Fibroblast of skin of scalp (primary cell): ENCODE data around the gene FBXL12.
"Not testable (repeated sequence)": the region's sequence is repeated elsewhere in the genome, so short reads cannot be mapped to it uniquely, and the experiment has no call there.

Experiments
- DNase-seq: peaks from one replicate; pipeline ENCODE4 v3.0.0-alpha.2; 2013

The FBXL12 gene

DNA sequence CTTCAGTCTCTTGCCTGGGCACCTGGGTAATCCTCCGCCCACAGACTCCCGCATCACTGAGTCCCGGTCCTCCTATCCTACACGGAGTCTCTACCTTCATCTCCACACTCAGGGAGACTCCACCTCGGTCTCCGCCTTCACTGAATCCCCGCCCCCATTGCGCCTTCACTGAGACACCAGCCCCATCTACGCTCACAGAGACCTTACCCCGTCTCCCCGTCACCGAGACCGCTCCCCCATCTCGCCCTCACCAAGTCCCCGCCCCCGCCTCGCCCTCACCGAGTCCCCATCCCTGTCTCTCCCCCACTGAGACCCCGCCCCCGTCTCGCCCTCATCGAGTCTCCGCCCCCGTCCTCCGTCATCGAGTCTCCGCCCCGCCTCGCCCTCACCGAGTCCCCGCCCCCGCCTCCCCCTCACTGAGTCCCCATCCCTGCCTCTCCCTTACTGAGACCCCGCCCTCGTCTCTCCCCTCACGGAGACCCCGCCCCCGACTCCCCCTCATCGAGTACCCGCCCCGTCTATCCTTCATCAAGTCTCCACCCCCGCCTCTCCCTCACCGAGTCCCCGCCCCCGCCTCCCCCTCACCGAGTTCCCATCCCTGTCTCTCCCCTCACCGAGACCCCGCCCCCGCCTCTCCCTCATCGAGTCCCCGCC is 27.2 kb downstream of the FBXL12 start:
- DNase-seq = peak; percentile 98

DNA sequence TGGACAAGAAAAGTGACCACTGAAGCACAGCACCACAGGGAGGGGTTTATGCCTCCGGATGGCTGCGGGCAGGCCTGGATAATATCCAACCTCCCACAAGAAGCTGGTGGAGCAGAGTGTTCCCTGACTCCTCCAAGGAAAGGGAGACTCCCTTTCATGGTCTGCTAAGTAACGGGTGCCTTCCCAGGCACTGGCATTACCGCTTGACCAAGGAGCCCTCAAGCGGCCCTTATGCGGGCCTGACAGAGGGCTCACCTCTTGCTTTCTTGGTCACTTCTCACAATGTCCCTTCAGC is 27.9 kb downstream of the FBXL12 start:
- DNase-seq = not testable (repeated sequence)

DNA sequence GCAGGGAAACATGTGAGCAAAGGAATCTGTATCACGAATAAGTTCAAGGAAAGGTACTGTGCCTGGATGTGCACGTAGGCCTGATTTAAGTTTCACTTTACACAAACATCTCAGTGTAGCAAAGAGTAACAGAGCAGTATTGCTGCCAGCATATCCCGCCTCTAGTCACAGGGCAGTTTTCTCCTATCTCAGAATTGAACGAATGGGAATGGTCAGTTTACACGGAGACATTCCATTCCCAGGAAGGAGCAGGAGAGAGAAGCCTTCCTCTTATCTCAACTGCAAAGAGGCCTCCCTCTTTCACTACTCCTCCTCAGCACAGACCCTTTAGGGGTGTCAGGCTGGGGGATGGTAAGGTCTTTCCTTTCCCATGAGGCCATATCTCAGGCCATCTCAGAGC is 29.3 kb downstream of the FBXL12 start:
- DNase-seq = not testable (repeated sequence)

DNA sequence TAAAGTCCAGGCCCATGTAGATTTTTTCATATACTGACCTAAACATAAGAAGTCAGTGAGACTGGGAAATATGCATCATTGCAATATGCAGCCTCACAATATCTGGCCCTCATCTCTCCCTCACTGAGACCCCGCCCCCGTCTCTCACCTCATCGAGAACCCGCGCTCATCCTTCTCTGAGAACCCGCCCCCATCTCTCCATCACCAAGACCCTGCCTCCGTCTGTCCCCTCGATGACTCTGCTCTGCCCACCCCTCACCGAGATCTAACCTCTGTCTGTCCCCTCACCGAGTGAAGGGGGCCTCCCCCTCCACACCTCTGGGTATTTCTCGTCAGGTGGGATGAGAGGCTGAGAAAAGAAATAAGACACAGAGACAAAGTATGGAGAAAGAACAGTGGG is 29.8 kb downstream of the FBXL12 start:
- DNase-seq = no peak

DNA sequence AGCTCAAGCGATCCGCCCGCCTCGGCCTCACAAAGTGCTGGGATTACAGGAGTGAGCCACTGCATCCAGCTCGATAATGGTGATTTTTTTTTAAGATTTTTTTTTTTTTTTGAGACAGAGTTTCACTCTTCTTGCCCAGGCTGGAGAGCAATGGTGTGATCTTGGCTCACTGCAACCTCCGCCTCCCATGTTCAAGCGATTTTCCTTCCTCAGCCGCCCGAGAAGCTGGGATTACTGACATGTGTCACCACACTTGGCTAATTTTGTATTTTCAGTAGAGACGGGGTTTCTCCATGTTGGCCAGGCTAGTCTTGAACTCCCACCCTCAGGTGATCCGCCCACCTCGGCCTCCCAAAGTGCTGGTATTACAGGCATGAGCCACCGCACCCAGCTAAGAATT is 30.3 kb downstream of the FBXL12 start:
- DNase-seq = not testable (repeated sequence)

DNA sequence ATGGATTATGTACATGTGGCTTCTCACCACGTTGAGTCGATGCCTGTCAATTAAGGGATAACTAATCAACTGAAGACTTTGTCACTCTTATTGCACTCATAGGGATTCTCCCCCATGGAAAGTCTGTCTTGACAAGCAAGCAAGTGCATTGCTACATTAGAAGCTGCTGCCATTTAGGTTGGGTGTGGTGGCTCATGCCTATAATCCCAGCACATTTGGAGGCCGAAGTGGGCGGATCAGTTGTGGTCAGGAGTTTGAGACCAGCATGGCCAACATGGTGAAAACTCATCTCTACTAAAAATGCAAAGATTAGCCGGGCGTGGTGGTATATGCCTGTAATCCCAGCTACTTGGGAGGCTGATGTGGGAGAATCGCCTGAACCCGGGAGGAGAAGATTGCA is 32.1 kb downstream of the FBXL12 start:
- DNase-seq = no peak

DNA sequence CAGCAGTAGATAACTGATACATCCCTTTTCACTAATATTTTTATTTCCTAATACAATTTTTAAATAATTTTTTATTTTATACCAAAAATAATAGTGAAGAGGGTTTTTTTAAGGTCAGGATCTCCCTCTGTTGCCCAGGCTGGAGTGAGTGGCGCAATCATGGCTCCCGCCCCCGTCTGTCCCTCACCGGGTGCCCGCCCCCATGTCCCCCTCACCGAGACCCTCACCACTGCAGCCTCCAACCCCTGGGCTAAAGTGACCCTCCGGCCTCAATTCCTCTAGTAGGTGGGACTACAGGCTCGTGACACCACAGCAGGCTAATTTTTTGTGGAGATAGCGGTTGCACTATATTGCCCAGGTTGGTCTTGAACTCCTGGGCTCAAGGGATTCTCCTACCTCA is 32.5 kb downstream of the FBXL12 start:
- no peak for DNase-seq

DNA sequence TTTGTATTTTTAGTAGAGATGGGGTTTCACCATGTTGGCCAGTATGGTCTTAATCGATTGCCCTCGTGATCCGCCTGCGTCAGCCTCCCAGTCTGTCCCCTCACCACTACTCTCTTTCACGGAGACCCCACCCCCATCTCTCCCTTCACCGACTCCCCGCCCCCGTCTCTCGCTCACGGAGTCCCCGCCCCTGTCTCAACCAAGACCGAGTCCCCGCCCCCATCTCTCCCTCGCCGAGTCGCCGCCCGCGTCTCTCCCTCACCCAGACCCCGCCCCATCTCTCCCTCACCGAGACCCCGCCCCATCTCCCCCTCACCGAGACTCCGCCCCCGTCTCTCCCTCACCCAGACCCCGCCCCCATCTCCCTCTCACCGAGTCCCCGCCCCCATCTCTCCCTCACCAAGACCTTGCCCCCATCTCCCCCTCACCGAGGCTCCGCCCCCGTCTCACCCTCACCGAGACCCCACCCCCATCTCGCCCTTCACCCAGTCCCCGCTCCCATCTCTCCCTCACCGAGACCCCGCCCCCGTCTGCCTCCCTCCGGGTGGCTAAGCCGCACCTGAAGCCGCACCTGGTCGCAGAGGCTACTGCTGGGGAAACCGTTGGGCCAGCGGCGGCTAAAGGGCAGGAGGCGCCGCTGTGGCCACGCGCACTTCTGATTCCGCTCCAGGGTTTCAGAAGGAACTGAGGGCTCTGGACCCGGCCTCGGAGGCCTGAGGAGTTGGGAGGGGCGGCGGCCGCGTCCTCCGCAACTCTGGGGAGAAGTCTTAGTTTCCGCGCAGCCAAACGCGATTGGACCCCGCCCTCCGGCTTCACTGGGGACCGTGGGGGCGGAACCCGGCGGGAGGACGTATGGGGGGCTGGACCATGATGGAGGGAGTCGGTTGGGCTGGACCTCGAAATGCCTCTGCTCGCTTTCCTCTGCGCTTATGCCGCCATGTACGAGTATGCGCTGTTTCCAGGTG is 33.2 kb downstream of the FBXL12 start:
- DNase-seq = peak; percentile 97

DNA sequence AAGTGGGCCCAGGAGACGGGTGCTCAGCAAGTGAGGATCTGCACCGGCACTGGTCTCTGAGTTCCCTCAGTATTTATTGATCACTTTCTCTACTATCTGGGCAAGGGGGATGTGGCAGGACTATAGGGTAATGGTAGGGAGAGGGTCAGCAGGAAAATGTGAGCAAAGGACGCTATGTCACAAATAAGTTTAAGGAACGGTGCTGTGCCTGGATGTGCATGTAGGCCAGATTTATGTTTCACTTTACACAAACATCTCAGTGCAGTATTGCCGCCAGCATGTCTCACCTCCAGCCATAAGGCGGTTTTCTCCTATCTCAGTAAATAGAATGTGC is 34.7 kb downstream of the FBXL12 start:
- DNase-seq = not testable (repeated sequence)

DNA sequence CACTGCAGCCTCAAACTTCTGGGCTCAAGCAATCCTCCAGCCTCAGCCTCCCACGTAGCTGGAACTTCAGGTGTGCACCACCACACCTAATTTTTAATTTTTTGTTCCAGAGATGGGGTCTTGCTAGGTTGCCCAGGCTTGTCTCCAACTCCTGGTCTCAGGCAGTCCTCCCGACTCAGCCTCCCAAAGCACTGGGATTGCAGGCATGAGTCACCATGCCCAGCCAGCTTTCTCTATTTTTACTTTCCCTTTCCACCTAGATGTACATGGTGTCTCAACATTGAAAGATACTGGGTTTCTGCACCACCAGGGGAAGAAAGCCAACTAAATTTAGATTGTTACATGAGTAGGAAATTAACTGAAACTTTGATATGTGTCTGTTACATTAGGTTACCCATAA is 36.5 kb downstream of the FBXL12 start:
- DNase-seq = no peak

DNA sequence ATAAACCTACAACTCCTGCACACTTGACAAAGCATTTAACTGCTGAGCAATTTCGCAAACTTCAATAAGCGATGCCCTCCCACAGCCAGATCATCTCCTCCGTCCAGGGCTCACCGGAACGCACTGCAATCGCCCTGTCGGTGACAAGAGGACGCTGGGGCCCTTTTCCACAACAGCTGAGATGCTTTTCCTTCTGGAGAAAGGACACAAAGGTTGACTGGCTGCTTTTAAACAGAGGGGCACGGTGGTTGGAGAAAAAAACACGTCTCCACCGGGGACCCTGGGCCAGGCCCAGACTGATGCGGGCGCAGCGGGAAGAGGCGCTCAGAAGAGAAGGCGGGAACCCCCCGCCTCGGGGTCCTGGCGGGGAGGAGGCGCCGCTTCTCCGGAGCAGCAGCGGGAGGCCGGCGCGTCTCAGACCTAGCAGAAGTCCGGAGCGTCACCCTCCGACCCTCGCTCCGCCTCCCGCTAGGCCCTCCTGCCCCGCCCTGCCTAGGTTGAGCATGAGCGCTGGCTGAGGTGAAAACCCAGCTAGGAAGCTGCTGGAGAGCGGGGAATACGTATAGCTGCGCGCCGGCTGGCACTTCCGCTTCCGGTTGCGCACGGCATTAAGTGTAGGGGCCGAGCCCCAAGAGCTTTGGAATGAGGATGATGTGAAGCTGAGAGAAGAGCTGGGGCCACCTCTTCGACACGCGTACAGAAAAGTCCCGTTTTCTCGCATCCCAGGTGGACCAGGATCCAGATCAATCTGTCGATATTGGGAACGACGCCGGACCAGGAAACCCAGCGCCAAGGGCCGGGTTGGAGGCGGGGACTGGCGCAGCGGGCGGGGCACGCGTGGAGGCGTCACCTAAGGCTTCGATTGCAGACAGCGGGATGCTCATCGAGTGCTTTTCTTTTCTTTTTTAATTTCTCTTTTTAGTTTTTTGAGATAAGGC is 50.4 kb downstream of the FBXL12 start, which contains the start of gene ZNF846:
Gene ZNF846, minus strand, starts transcription at position 564 of the 938 bp plus-strand sequence. CDS start 3,788 bp downstream, outside the sequence.
- DNase-seq = peak; percentile 96
